Trophoblast cell (in vitro differentiated cells and primary cell): Measurements from ENCODE around the gene VDAC1. TPM values are rescaled to one million over a fixed set of nuclear protein-coding genes. Genes with fewer than 3 reads are reported as not detected.

Experiments
- DNase-seq, 2 donors: peaks; one replicate each; pipeline ENCODE4 v3.0.0-alpha.2; 2016
- H2AFZ ChIP-seq: 2 replicates; pipeline ENCODE4 v1.6.1; 2013; ENCODE audit warnings: low read length, moderate library complexity, mild to moderate bottlenecking; ENCODE audit not compliant: insufficient read depth, poor library complexity
- H2AK5ac ChIP-seq: 2 replicates; pipeline ENCODE4 v1.6.1; 2013; ENCODE audit warnings: mild to moderate bottlenecking, low read length
- H2BK120ac ChIP-seq: 2 replicates; pipeline ENCODE4 v1.6.1; 2013; ENCODE audit warnings: low read length, mild to moderate bottlenecking, moderate library complexity; ENCODE audit not compliant: insufficient read depth, poor library complexity
- H2BK12ac ChIP-seq: 2 replicates; pipeline ENCODE4 v1.6.1; 2013; ENCODE audit warnings: mild to moderate bottlenecking, low read length, moderate library complexity
- H2BK5ac ChIP-seq: 2 replicates; pipeline ENCODE4 v1.6.1; 2013; ENCODE audit warnings: low read length, low read depth, moderate library complexity, mild to moderate bottlenecking; ENCODE audit not compliant: poor library complexity
- H3K14ac ChIP-seq: 2 replicates; pipeline ENCODE4 v1.6.1; 2013; ENCODE audit warnings: mild to moderate bottlenecking, low read length
- H3K18ac ChIP-seq: 2 replicates; pipeline ENCODE4 v1.6.1; 2013; ENCODE audit warnings: mild to moderate bottlenecking, low read length
- H3K23ac ChIP-seq: 2 replicates; pipeline ENCODE4 v1.6.1; 2013; ENCODE audit warnings: low read length
- H3K27ac ChIP-seq: 2 replicates; pipeline ENCODE4 v1.5.1; 2013; ENCODE audit warnings: low read depth, mild to moderate bottlenecking, inconsistent platforms, low read length, moderate library complexity
- H3K27me3 ChIP-seq: 2 replicates; pipeline ENCODE4 v1.6.1; 2013; ENCODE audit warnings: inconsistent platforms, mild to moderate bottlenecking, low read length, moderate library complexity; ENCODE audit not compliant: insufficient read depth
- H3K36me3 ChIP-seq, 2 experiments: 1 replicate in 1 of 2; 2 replicates in 1 of 2; pipeline ENCODE4 v1.6.1; 2013; ENCODE audit warnings: low read length in 2 of 2, mild to moderate bottlenecking in 2 of 2, moderate library complexity in 1 of 2; ENCODE audit not compliant: insufficient read depth in 2 of 2, control insufficient read depth in 1 of 2
- H3K4ac ChIP-seq: 2 replicates; pipeline ENCODE4 v1.6.1; 2013; ENCODE audit warnings: low read depth, mild to moderate bottlenecking, low read length, moderate library complexity
- H3K4me1 ChIP-seq, 2 experiments: 1 replicate in 1 of 2; 2 replicates in 1 of 2; pipeline ENCODE4 v1.6.1; 2013; ENCODE audit warnings: low read length in 2 of 2, mild to moderate bottlenecking in 2 of 2, moderate library complexity in 1 of 2; ENCODE audit not compliant: insufficient read depth in 2 of 2, control insufficient read depth in 1 of 2
- H3K4me2 ChIP-seq: 2 replicates; pipeline ENCODE4 v1.6.1; 2013; ENCODE audit warnings: inconsistent platforms, mild to moderate bottlenecking, low read length, moderate library complexity
- H3K4me3 ChIP-seq: 2 replicates; pipeline ENCODE4 v1.5.1; 2013; ENCODE audit warnings: mild to moderate bottlenecking, low read depth, low read length, inconsistent platforms
- H3K79me1 ChIP-seq: one replicate; pipeline ENCODE4 v1.6.1; 2013; ENCODE audit warnings: low read length
- H3K79me2 ChIP-seq: 2 replicates; pipeline ENCODE4 v1.6.1; 2013; ENCODE audit warnings: low read length, mild to moderate bottlenecking; ENCODE audit not compliant: control insufficient read depth, insufficient read depth, poor library complexity
- H3K9ac ChIP-seq: 2 replicates; pipeline ENCODE4 v1.6.1; 2013; ENCODE audit warnings: mild to moderate bottlenecking, low read length
- H3K9me3 ChIP-seq: 2 replicates; pipeline ENCODE4 v1.6.1; 2013; ENCODE audit warnings: low read depth, mild to moderate bottlenecking, control low read depth, inconsistent platforms, low read length; ENCODE audit not compliant: insufficient read depth
- H4K12ac ChIP-seq: 2 replicates; pipeline ENCODE4 v1.6.1; 2013; ENCODE audit warnings: low read depth, mild to moderate bottlenecking, low read length, moderate library complexity
- H4K8ac ChIP-seq: 2 replicates; pipeline ENCODE4 v1.6.1; 2013; ENCODE audit warnings: low read depth, mild to moderate bottlenecking, low read length, moderate library complexity
- H4K91ac ChIP-seq: one replicate; pipeline ENCODE4 v1.6.1; 2013; ENCODE audit warnings: low read depth, mild to moderate bottlenecking, low read length, moderate library complexity
- WGBS: extraction: QIAGEN DNeasy Blood & Tissue Kit; methylation state at CpG from one replicate; pipeline ENCODE4 v1.1.7; 2013; ENCODE audit warnings: missing lambda C conversion rate; ENCODE audit not compliant: insufficient read length, insufficient coverage; ENCODE audit errors: extremely low coverage; 5-methylcytosine and 5-hydroxymethylcytosine counted together
- polyA plus RNA-seq: library from polyadenylated mRNA; stranded (reverse); fragments of 200-250 nt; gene quantifications from 2 replicates; pipeline ENCODE4 v1.2.3, GENCODE V29; 2013

The VDAC1 gene, protein sequence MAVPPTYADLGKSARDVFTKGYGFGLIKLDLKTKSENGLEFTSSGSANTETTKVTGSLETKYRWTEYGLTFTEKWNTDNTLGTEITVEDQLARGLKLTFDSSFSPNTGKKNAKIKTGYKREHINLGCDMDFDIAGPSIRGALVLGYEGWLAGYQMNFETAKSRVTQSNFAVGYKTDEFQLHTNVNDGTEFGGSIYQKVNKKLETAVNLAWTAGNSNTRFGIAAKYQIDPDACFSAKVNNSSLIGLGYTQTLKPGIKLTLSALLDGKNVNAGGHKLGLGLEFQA
- 187 and 192 TPM in 2 replicates for polyA plus RNA-seq

DNA sequence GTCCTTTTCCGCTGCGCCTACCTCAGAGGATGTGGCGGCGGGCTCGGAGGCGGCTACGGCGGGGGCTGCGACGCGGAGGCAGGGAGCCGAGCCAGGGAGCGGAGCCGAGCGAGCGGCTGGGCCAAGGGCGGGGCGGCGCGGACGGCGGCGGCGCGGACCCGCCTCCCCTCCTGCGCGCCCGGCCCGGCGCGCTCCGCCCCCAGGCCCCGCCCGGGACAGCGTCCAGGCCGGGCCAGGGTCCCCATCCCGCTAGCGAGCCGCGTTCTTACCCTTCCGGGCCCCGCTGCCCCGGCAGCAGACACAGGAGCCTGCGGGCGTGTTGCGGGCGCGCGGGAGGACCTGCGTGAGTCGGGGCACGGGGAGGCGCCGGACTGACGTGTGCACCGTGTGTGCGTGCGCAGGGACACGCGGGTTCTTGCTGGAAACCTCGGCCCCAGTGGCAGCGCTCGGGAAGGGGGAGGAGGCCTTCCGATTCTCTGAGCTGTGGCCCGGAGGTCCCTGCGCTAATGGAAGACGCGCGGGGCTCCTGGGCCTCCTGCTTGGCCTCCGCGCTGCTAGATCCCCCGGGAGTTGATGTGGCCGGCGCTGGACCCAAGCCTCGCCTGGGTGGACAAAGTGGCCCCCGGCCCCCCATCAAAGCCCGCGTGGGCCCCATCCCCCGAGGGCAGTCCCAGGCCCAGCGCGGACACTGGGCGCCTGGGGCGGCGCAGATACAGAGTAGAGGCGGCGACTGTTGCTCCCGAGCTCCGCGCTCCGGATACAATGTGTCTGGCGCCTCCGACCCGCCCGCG is at the start of gene VDAC1:
Gene VDAC1 (minus strand): TSS at position 350 of the 791 bp plus-strand sequence. CDS start 11,963 bp downstream, outside the sequence.
- peaks cover 23% of the 10 kb centered on the region for H3K79me1 ChIP-seq

DNA sequence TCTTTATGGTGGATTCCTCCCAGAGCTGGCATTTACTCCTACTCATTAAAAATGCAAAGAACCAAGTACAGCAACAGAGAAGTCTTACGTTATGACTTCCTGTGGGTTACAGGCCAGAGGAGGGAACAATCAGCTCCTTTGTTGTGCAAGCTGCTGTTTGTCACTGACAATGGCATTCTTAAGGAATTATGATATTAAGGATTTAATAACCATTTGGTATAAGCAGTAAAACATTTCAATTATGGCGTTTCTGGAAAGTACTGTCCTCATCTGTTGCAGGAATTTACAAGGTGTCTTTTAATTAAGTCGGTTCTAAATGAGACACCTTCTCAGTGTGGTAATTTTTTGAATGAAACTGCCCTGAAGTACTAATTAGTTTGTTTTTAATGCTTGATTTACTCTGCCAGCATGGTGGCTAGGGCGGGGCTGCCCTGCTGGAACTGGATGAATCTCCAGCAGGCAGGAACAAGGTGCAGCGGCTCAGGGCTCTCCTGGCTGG is 49.1 kb upstream of the VDAC1 start:
- H3K79me2 ChIP-seq: no peaks in the 10 kb centered on the region
- no peak overlapping the region for H3K4ac ChIP-seq
- H3K36me3 ChIP-seq: no peaks in the 10 kb centered on the region
- no peak overlapping the region for H3K4me2 ChIP-seq
- DNase-seq: no peak
- H3K79me1 ChIP-seq: no peaks in the 10 kb centered on the region
- H4K8ac ChIP-seq: no peak overlapping the region
- no peaks in the 10 kb centered on the region for H3K4me1 ChIP-seq
- no peak overlapping the region for H3K9ac ChIP-seq
- no peak overlapping the region for H3K14ac ChIP-seq
- H2BK12ac ChIP-seq: no peak overlapping the region
- no peak overlapping the region for H2BK5ac ChIP-seq
- H4K91ac ChIP-seq: no peak overlapping the region
- H3K18ac ChIP-seq: no peak overlapping the region
- no CpG with 5 or more reads among the region's 5 CpGs for WGBS
- H3K9me3 ChIP-seq: no peaks in the 10 kb centered on the region
- no peaks in the 10 kb centered on the region for H3K27me3 ChIP-seq
- H3K4me3 ChIP-seq: no peak overlapping the region
- no peak overlapping the region for H4K12ac ChIP-seq
- H2BK120ac ChIP-seq: no peak overlapping the region
- H2AFZ ChIP-seq: no peak overlapping the region
- H2AK5ac ChIP-seq: no peak overlapping the region
- H3K23ac ChIP-seq: no peak overlapping the region
- no peak overlapping the region for H3K27ac ChIP-seq

More for the DNA sequence above, at the start of gene VDAC1:
- peak within 1 kb of the TSS; percentile 55 for H2BK12ac ChIP-seq
- no CpG with 5 or more reads among the region's 96 CpGs for WGBS
- H3K4me1 ChIP-seq: peaks cover 25 to 30% of the 10 kb centered on the region in 2 experiments
- H2AK5ac ChIP-seq: peak within 1 kb of the TSS; percentile 90
- peak within 1 kb of the TSS; percentile 95 for H3K4me3 ChIP-seq
- peak within 1 kb of the TSS; percentile 90 for H3K4me2 ChIP-seq
- peak within 1 kb of the TSS; percentile 72 for H4K8ac ChIP-seq
- H3K23ac ChIP-seq: no peak within 1 kb of the TSS
- H3K79me2 ChIP-seq: peaks cover 45% of the 10 kb centered on the region
- DNase-seq: peak; percentile 84 to 86
- peak within 1 kb of the TSS; percentile 87 for H2BK5ac ChIP-seq
- peak within 1 kb of the TSS; percentile 91 for H3K18ac ChIP-seq
- H3K27ac ChIP-seq: peak within 1 kb of the TSS; percentile 91
- H3K36me3 ChIP-seq: peaks cover 13 to 15% of the 10 kb centered on the region in 2 experiments
- H3K4ac ChIP-seq: peak within 1 kb of the TSS; percentile 80
- peak within 1 kb of the TSS; percentile 81 for H2BK120ac ChIP-seq
- H2AFZ ChIP-seq: peak within 1 kb of the TSS; percentile 89
- peak within 1 kb of the TSS; percentile 95 for H4K12ac ChIP-seq
- H3K9ac ChIP-seq: peak within 1 kb of the TSS; percentile 90
- H3K9me3 ChIP-seq: no peaks in the 10 kb centered on the region
- H3K14ac ChIP-seq: peak within 1 kb of the TSS; percentile 92
- H4K91ac ChIP-seq: peak within 1 kb of the TSS; percentile 72
- H3K27me3 ChIP-seq: no peaks in the 10 kb centered on the region

DNA sequence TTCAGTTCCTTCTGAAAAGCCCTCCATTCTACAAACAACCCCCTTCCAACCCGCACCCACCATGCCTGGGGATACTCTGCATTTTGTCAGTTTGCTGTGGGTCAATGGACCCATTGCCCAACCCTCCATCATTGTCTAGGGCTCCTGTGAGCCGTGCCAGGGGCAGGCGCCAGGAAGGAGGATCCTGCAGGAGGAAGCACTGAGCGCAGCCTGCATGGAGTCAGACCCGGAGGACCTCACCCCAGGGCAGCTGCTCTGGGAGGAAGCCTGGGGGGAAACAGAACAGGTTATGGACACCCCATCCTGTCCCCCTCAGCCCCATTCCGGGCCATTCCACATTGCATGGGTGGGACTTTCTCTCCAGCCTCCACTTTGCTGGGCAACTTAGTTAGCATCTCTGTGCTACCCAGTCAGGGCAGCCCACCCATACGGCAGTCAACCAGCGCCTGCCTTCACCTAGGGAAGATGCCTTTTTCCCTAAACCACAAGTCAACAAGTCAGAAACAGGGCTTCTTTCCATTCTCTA is 48.6 kb upstream of the VDAC1 start:
- DNase-seq: no peak
- H3K14ac ChIP-seq: no peak overlapping the region
- no peak overlapping the region for H3K4ac ChIP-seq
- H3K18ac ChIP-seq: no peak overlapping the region
- H2AK5ac ChIP-seq: no peak overlapping the region
- no peak overlapping the region for H2AFZ ChIP-seq
- no CpG with 5 or more reads among the region's 8 CpGs for WGBS
- H3K79me1 ChIP-seq: no peaks in the 10 kb centered on the region
- H3K9ac ChIP-seq: no peak overlapping the region
- no peaks in the 10 kb centered on the region for H3K27me3 ChIP-seq
- no peak overlapping the region for H4K8ac ChIP-seq
- no peak overlapping the region for H2BK12ac ChIP-seq
- no peak overlapping the region for H3K27ac ChIP-seq
- H3K4me1 ChIP-seq: no peaks in the 10 kb centered on the region
- no peak overlapping the region for H3K23ac ChIP-seq
- no peaks in the 10 kb centered on the region for H3K9me3 ChIP-seq
- H4K12ac ChIP-seq: no peak overlapping the region
- H3K4me3 ChIP-seq: no peak overlapping the region
- H3K4me2 ChIP-seq: no peak overlapping the region
- no peak overlapping the region for H4K91ac ChIP-seq
- no peak overlapping the region for H2BK5ac ChIP-seq
- H2BK120ac ChIP-seq: no peak overlapping the region
- no peaks in the 10 kb centered on the region for H3K36me3 ChIP-seq
- H3K79me2 ChIP-seq: no peaks in the 10 kb centered on the region

DNA sequence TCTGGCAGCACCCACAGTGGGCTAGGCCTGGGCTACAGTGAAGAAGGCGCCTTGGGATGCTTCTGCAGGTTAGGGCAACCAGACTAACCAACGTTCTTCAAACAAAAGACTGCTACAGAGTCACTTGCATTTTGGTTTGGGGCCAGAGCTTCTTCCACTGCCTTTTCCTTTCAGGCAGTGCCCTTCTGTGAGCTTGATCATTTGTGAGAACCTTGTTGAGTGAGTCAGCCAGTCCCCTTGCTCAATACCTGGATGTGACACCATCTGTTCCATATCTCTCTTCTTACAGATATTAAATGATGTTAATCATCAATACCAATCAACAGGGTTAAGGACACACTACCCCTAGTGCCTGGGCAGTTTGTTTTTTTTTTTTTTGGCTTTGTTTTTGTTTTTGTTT is 46.5 kb upstream of the VDAC1 start:
- peak; percentile 19 to 50 for DNase-seq
- no peak overlapping the region for H3K4ac ChIP-seq
- H3K9me3 ChIP-seq: no peaks in the 10 kb centered on the region
- no peak overlapping the region for H4K8ac ChIP-seq
- no peak overlapping the region for H2BK120ac ChIP-seq
- H3K4me1 ChIP-seq: no peaks in the 10 kb centered on the region
- whole genome bisulfite sequencing: no CpG with 5 or more reads among the region's 2 CpGs
- no peak overlapping the region for H2BK12ac ChIP-seq
- no peak overlapping the region for H2AFZ ChIP-seq
- H3K27me3 ChIP-seq: no peaks in the 10 kb centered on the region
- no peak overlapping the region for H3K23ac ChIP-seq
- H4K12ac ChIP-seq: no peak overlapping the region
- H3K36me3 ChIP-seq: no peaks in the 10 kb centered on the region
- no peak overlapping the region for H3K4me2 ChIP-seq
- no peak overlapping the region for H3K14ac ChIP-seq
- no peak overlapping the region for H3K9ac ChIP-seq
- H3K4me3 ChIP-seq: no peak overlapping the region
- H3K79me1 ChIP-seq: no peaks in the 10 kb centered on the region
- H3K27ac ChIP-seq: no peak overlapping the region
- H3K18ac ChIP-seq: no peak overlapping the region
- H4K91ac ChIP-seq: no peak overlapping the region
- no peak overlapping the region for H2BK5ac ChIP-seq
- no peak overlapping the region for H2AK5ac ChIP-seq
- H3K79me2 ChIP-seq: no peaks in the 10 kb centered on the region
